ENCODE results near the gene URGCP.

URGCP gene

DNA sequence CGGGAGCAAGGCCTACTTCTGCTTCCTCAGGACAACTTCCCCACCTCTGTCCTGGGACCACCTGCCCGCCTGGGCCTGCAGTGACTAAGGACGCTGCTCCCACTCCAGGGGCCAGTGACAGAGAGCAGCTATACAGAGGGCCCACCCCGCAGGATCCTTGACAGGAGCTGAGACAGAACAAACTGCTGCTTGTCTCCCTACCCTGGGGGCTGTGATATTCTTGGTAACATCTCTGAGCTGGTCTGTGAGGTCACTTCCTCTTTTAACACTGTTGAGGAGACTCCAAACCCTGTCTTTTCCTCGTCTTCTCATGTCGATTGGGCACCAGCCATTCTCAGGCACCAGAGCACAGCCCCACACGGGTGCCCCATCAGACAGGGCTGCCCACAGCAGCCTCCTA lies 30.2 kb downstream of the URGCP start:
- in situ Hi-C loops (cut with MboI; ENCODE audit: low sequenced_read_pairs): no loop called here

DNA sequence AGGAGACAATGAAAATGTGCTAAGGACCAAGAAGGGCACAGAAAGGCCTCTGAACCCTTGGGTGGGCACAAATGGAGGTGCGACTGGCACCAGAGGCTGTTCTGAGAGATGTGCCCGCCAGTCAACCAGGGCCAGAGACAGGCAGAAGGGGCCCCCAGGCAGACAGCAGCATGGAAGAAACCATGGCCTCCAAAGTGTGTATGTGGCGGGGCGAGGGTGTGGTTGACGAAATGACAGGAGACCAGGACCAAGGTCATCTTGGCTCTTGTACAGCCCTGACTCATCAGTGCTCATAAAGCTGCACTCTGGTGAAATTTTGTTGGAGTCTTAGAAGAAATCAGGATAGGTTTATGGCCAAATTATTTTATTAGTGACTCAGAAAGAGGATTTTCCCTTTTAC lies 33.1 kb downstream of the URGCP start:
- in situ Hi-C loops (cut with MboI; ENCODE audit: low sequenced_read_pairs): no loop called here

DNA sequence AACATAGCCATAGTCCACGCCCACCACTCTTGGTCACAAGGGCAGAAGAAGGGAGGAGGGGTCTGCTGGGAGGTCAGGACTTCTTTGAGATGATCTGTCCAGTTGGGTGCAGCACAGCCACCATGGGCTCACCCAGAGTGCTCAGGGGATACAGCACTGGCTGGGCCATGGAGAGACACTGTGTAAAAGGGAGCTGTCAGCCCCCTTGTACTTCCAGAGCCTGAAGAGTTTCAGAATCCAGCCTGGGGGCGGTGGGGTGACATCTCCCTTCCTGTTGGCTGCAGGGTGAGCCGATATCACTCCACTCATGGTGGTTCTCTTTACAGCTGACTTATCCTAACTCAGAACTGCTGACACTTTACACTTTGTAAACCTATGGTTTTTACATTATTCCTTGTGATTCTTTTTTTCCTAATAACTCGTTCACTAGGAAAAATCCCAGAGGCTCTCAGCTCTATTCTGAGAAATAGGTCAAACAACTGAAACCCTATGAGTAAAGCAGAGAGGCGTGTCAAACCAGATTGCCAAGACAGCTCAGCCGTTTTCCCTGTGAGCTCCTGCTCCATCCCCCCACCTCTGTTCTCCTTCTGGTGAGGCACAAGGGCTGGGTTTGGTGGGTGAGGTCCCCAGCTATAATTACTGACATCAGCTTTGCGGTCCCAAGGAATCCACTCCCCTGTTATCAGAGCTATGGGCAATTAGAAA lies 33.8 kb downstream of the URGCP start:
- in situ Hi-C loops (cut with MboI; ENCODE audit: low sequenced_read_pairs): no loop called here

DNA sequence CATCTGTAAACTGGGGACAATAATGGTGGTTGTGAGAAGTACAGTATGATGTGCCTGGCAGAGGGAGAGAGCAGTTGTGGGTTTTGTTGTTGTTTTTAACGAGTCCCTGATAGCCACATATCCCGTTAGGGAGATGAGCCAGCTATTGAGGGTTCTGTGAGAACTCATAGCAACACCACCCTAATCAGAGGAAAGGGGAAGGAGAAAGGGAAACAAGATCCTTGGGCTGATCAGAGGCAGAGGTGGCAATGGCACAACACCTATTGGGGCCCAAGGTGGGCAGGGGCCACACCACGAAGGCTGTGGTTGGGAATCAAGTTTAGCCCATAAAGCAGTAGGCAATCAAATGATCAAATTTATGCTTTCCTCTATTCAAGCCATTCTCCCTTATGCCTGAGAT lies 35.3 kb downstream of the URGCP start:
- in situ Hi-C loops (cut with MboI; ENCODE audit: low sequenced_read_pairs): no loop called here

DNA sequence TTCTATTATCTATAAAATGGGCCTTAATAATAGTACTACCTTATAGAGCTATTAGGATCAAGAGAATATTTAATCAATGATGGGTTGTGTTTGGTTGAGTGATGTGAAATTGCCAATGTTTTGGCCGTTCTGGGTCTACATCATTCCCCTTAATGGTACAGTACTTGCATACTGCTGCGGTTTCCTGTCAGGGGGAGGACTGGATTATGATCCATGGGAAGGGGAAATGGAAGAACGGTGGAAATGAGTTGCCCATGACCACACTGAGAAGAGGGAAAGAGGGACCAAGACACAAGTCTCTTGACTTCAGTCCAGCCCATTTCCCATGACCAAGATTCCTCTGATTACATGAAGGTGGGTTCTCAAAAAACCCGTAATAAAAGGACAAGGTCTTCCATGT lies 36.1 kb downstream of the URGCP start:
- in situ Hi-C loops (cut with MboI; ENCODE audit: low sequenced_read_pairs): no loop called here

DNA sequence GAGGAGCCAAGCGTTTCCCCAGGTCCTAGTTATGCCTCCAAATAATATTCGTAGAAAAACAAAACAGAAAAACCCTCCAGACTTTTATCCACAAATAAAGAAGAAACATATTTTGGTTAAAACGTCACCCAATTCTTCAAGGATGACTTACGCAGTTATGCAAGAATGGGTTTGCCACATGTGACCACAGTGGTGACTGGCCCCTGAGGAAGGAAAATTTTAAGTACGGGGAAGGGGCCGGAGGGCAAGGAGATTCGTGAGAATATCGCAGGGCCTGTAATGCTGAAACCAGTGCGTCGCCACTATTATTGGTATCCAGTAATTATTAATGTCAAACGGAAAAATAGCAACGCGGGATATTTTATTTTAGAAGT lies 36.5 kb downstream of the URGCP start:
- in situ Hi-C loops (cut with MboI; ENCODE audit: low sequenced_read_pairs): no loop called here

DNA sequence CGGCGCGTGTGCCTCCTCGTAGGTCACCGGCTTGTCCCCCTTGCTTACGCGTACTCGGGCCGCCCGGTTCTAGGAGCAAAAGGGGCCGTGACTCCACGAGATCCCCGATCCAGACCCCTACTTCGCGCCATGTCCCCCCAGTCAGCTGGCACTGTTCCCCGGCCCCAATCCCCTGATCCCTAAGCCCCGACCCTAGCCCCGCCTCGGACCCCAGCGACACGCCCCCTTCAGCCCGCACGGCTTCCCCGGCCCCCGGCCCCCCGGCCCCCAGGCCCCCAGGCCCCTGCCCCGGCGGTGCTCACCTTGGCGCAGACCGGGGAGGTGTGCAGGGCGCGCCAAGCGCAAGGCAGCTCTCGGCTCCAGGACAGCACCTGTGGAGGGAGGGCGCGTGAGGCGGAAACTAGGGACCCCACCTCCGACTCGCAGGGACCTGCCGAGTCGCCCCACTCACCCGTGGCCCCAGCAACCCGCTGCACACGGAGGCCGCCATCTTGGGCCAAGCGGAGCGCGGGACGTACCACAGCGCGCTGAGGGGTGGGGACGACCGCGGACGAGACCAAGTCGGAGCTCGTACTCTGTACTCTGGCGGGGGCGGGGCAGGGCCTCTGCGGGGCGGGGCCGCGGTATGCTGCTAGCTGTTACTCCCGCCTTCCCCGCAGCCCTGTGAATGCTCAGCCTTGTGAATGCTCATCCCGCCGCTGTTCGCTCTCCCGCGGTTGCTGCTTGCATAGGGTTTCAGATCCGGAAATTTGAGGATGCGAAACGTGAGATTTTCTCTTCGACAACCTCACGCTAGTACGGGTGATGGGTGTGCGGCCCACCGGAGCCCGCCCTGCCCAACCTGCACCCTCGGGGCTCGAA lies 37.2 kb downstream of the URGCP start, which contains the start of gene MRPS24:
Gene MRPS24, minus strand, starts transcription at position 512 of the 861 bp plus-strand sequence. Its CDS starts 22 bp downstream, at position 490.
- in situ Hi-C loops (cut with MboI; ENCODE audit: low sequenced_read_pairs): no loop called here

DNA sequence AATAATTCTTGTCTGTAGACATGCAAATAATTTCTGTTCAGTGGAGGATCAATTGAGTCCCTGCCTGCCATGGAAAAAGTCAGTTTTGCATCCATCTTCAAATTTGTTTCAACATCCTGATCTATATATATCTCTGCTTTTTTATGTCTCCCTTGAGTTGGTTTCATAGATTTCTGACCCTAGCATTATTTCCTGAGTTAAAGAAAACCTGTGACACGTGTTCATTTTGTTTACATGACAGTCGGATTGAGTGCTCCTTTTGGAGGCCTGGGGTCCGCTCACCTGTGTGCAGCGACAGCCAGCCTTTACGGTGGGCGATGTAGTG lies 37.8 kb downstream of the URGCP start:
- in situ Hi-C loops (cut with MboI; ENCODE audit: low sequenced_read_pairs): no loop called here

DNA sequence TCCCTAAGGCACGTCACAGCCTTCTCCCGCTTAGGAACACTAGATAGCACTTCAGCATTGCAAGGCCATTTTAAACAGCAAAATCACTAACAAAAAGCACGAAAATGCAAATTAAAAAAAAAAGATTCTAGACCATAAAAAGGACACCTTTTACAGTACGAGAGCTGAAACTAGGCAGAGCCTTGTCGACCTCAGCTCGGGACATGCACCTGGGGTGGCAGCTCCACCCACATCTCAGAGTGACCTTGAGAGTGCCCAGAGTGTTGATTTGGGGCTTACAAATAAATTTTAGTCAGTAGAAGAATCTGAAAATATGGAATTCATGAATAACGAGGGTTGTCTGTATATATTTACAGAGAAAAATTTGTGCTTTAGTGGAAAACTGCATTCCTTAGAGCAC lies 38.2 kb downstream of the URGCP start:
- in situ Hi-C loops (cut with MboI; ENCODE audit: low sequenced_read_pairs): no loop called here

DNA sequence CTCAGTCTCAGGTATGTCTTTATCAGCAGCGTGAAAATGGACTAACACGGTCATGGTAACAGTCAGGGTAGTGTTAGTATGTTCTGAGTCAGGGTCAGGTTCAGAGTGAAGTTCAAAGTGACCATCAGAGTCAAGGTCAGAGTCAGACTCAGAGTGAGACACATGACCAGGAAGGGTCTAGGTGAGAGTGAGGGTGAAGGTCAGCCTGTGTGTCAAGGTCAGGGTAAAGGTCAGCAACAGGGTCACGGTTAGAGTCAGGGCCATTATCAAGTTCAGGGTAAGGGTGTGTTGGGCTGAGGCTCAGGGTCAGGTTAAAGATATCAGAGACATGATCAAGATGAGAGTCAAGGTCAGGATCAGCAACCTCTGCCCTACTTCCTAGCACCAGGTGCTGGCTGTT lies 41.1 kb downstream of the URGCP start:
- in situ Hi-C loops (cut with MboI; ENCODE audit: low sequenced_read_pairs): no loop called here

DNA sequence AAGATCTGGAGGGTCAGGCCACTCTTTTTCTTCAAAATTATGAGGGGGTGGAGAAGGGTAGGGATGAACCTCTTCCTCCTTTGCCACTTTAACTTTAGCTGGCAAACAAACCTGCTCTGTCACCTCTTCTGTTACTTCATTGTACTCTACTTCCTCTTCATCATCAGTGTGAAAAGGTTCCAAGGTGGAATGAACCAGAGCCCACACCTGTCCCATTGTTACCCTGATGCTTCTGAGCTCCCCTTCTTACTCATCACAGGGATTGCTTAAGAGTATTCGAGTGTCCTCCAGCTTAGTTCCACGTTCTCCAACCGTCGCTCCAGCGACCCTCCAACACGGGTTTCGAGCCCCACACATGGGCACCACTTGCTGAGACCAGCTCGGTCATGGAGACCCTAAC lies 42.3 kb downstream of the URGCP start:
- in situ Hi-C loops (cut with MboI; ENCODE audit: low sequenced_read_pairs): no loop called here

DNA sequence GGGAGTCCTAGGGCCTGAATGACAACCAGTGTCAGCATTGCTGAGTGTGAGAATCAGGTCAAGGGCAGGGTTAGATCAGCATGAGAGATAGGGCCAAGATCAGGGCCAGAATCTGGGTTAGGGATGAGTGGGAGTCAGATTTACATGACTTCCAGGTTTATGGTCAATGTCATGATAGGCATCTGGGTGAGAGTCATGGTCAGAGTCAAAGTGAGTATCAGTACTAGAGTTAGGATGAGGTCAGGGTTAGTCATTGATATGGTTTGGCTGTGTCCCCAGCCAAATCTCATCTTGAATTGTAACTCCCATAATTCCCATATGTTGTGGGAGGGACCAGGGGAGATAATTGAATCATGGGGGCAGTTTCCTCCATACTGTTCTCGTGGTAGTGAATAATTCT lies 49.4 kb downstream of the URGCP start:
- in situ Hi-C loops (cut with MboI; ENCODE audit: low sequenced_read_pairs): no loop called here

DNA sequence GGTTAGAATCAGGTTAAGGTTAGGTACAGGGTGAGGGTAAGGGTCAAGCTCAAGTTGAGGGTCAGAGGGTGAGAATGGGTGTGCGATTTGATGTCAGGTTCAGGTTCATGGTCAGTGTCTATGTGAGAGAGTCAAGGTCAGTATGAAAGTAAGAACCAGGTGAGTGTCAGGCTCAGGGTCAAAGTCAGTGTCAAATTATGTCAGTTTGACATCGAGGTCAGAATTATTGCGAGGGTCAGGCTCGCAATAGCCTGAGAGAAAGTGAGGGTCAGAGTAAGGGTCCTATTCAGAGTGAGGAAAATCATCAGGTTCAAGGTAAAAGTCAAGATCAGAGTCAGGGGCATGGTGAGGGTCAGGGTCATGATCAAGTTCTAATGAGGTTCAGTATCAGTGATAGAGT lies 50.1 kb downstream of the URGCP start:
- in situ Hi-C loops (cut with MboI; ENCODE audit: low sequenced_read_pairs): no loop called here

DNA sequence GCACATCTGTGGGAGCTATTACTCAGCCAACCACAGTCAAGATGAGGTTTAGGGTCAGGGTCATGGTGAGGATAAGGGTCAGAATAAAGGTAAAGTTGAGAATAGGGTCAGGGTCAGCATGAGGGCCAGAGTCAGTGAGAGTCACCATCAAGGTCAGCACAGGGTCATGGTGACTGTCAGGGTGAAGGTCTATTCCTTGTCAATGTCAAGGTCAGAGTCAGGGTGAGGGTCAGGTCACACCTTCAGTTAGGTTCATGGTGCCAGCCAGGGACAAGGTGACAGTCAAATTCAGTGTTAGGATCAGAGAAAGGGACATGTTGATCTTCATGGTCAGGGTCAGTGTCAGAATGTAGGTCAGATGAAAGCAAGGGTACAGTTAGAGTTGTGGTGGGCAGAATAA lies 51.2 kb downstream of the URGCP start:
- in situ Hi-C loops (cut with MboI; ENCODE audit: low sequenced_read_pairs): no loop called here

DNA sequence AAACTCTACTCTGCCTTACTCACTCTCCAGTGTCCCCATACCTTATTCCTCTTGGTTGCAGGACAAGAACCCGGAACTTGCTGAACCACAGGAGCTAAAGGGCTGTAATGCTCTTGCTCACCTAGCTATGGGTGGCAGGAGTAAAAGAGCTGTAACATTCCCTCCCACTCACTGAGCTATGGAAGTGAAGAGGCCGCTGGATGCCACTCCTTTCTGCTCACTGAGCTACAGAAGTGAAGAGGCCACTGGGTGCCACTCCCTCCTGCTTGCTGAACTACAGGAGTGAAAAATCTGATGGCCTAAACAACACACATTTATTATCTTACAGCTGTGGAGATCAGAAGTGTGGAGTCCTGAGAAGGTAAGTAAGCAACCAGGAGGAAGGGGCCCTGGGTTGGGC lies 54.6 kb downstream of the URGCP start:
- in situ Hi-C loops (cut with MboI; ENCODE audit: low sequenced_read_pairs): no loop called here

DNA sequence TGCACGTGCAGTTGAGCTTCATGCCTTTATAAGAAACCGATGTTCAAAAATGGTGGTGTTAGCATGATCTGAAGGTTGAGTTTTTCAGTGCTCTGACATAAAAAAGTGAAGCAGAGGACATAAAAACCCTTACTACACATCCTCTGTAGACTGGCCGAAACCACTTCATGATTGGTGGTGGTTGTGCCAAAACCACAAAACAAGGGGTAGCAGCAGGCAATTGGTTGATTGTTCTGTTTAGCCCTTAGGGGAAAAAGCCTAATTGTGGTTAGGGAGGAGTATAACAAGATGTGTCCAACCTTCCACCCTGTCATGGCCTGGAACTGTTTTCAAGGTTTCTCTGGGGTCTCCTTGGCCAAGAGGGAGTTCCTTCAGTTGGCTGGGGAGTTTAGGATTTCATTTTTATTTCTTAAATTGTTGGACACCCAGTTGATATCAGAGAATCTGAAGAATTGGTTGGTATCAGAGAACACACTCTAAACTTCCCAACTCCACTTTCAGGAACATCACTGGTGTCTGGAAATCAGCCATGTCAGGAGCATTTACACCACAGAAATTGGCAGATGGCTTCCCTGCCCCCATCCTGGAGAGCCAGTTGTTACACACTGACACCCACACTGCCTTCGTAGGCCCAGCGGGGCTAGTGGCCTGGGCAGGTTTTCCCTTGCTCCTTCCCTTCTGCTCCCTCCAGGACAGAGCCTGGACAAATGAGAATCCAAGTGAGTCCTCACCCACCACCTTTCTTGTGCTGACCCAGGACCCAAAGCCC lies 55.9 kb downstream of the URGCP start:
- in situ Hi-C loops (cut with MboI; ENCODE audit: low sequenced_read_pairs): no loop called here

DNA sequence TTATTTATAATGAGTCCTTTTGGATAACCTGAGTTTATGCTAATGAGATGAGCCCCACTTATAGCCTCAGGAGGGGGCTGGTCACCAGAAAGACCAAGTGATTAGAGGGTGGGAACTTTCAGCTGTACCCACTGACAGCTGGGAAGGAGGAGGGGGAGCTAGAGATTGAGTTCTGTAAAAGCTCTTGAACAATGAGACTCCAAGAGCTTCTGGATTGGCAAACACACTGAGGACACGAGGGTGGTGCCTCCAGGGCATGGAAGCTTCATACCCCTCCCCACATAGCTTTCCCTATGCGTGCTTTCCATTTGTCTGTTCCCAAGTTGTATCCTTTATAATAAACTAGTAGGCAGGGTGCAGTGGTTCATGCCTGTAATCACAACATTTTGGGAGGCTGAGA lies 57.3 kb downstream of the URGCP start:
- in situ Hi-C loops (cut with MboI; ENCODE audit: low sequenced_read_pairs): loop anchor here (25.0 kb wide), 3 partner anchors 262 to 1887 kb away; partner anchors contain the start of gene STK17A

DNA sequence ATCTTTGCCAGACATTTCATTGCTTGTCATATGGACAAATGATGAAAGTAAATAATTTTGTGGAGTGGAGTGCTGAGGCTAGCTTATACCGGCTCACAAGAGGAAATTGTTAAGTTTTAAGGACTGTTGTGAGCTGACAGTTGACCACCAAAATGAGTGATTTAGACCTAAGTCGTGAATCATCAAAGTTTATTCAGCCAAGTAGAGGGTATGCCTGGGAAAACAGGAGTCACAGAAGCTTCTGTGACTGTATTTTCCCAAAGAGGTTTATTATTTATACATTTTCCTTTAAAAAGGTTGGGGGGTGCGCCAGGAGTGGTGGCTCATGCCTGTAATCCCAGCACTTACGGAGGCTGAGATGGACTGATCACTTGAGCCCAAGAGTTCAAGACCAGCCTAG lies 58.9 kb downstream of the URGCP start:
- in situ Hi-C loops (cut with MboI; ENCODE audit: low sequenced_read_pairs): loop anchor here (25.0 kb wide), 3 partner anchors 260 to 1885 kb away; partner anchors contain the start of gene STK17A

DNA sequence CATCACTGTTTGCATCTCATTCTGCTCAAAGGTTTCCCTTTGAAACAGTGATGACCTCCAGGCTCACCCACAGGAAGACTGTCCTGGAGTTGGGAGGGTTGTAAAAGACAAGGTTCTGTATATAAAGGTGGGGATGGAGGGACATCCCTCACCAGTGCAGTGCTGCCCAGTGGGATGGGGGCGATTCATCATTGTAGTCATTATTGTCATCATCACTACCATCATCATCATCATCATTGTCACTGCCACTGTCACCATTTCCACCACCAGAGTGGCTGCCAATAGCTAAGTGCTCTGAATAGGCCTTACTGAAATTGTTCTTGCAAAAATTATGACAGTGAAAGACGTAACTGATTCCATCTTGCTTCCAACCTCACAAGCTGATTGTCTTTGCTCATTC lies 61.7 kb downstream of the URGCP start:
- in situ Hi-C loops (cut with MboI; ENCODE audit: low sequenced_read_pairs): loop anchor here (25.0 kb wide), 3 partner anchors 257 to 1882 kb away; partner anchors contain the start of gene STK17A

DNA sequence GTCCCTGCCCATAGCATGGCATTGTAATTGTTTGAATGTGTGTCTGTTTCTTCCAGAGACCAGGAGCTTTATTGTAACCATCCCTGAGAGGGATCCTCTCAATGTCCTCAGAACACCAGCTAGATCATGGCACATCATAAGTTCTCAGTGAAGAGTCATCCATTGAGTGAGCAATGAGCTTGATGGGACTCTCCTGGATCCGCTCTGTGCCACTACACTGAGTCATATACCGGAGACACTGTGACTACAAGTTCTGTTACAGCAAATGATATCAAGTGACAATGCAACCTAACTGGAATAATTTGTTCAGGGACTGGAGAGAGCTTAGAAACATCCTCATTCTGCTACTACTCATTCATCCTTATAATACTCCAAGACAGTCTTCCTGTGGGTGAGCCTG lies 62.1 kb downstream of the URGCP start:
- in situ Hi-C loops (cut with MboI; ENCODE audit: low sequenced_read_pairs): loop anchor here (25.0 kb wide), 3 partner anchors 257 to 1882 kb away; partner anchors contain the start of gene STK17A

DNA sequence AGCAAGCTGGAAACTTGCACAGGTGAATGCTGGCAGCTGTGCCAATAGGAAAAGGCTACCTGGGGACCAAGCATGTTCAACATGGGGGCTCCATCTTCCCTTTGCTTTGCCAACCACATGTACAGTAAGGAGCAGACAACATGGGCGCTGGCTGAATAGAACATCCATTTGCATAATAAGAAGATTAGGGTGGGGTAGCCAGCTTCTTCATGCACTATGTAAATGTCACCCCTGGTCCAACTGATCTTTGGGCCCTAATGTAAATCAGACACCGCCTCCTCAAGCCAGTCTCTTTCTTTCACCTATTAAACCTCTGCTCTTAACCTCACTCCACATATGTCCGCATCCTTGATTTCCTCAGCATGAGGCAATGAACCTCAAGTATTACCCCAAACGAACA lies 63.1 kb downstream of the URGCP start:
- in situ Hi-C loops (cut with MboI; ENCODE audit: low sequenced_read_pairs): loop anchor here (25.0 kb wide), 3 partner anchors 256 to 1881 kb away; partner anchors contain the start of gene STK17A
